Measurements from ENCODE around the gene UHRF2. TPM values are rescaled to one million over a fixed set of nuclear protein-coding genes. Genes with fewer than 3 reads are reported as not detected.
A peak's percentile ranks its signal among the peaks of the same experiment; 100 is the strongest.

Gene UHRF2
- total RNA-seq, 1 donor from 2014 or later: 55.5 TPM

DNA sequence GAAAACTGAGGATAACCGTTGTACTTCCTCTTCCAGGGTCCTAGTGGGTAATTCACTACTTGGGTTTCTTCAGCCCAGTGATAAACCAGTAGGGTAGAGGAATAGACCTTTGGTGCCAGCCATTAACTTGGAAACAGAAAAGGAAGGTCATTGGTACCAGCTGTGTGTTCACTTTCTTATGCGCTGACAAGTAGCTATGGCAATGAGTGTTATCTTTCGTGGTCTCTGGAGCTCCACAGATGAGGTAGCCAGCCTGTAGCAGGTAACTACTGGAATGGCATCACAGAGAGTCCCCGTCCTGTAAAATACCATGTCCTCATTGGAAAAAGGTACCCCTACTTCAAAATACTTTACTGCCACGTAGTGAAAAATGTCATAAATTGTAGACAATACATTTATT is 2.3 kb downstream of the UHRF2 start:
- no peak overlapping the region for H3K27ac Mint-ChIP-seq (ENCODE audit: unreplicated experiment)
- no peaks in the 10 kb centered on the region for H3K9me3 Mint-ChIP-seq (ENCODE audit: unreplicated experiment)
- H3K4me3 Mint-ChIP-seq (ENCODE audit: unreplicated experiment): peak overlapping the region; percentile 92
- no peak for DNase-seq (ENCODE audit: low spot score)
- H3K27me3 Mint-ChIP-seq (ENCODE audit: unreplicated experiment): peaks cover 15% of the 10 kb centered on the region
- H3K36me3 Mint-ChIP-seq (ENCODE audit: low read depth, unreplicated experiment): peaks cover 4% of the 10 kb centered on the region
- peaks cover 31% of the 10 kb centered on the region for H3K4me1 Mint-ChIP-seq (ENCODE audit: unreplicated experiment)
- TF ChIP-seq, protein P1, sequence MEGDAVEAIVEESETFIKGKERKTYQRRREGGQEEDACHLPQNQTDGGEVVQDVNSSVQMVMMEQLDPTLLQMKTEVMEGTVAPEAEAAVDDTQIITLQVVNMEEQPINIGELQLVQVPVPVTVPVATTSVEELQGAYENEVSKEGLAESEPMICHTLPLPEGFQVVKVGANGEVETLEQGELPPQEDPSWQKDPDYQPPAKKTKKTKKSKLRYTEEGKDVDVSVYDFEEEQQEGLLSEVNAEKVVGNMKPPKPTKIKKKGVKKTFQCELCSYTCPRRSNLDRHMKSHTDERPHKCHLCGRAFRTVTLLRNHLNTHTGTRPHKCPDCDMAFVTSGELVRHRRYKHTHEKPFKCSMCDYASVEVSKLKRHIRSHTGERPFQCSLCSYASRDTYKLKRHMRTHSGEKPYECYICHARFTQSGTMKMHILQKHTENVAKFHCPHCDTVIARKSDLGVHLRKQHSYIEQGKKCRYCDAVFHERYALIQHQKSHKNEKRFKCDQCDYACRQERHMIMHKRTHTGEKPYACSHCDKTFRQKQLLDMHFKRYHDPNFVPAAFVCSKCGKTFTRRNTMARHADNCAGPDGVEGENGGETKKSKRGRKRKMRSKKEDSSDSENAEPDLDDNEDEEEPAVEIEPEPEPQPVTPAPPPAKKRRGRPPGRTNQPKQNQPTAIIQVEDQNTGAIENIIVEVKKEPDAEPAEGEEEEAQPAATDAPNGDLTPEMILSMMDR (IDR thresholded peaks at IDR 0.05; ENCODE audit: unreplicated experiment): no peak

DNA sequence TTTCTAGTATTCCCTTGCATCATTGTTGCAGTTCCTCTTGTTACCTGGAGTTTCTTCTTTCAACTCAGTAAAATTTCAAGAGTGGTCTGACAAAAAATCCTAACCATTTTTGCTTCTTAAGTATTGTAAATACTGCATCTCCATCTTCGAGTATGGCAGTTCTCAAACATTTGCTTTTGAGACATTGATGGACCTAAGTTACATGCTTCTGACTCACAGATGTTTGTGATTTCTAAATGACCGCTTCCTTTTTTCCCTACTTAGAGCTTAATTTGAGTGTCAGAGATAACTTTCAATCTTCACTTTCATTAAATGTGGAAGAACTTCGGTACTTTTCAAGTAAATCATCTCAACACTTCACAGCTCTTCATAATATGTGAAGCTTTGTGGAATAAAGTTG is 4.2 kb downstream of the UHRF2 start:
- Mint-ChIP-seq H3K36me3 (ENCODE audit: low read depth, unreplicated experiment) (peaks cover 10% of the 10 kb centered on the region), H3K27me3 (ENCODE audit: unreplicated experiment) (peaks cover 9% of the 10 kb centered on the region), H3K9me3 (ENCODE audit: unreplicated experiment) (no peaks in the 10 kb centered on the region), H3K4me3 (ENCODE audit: unreplicated experiment) (no peak overlapping the region), H3K27ac (ENCODE audit: unreplicated experiment) (no peak overlapping the region), H3K4me1 (ENCODE audit: unreplicated experiment) (peaks cover 29% of the 10 kb centered on the region)
- no peak for DNase-seq (ENCODE audit: low spot score)
- TF ChIP-seq, protein P1 (IDR thresholded peaks at IDR 0.05; ENCODE audit: unreplicated experiment): no peak

DNA sequence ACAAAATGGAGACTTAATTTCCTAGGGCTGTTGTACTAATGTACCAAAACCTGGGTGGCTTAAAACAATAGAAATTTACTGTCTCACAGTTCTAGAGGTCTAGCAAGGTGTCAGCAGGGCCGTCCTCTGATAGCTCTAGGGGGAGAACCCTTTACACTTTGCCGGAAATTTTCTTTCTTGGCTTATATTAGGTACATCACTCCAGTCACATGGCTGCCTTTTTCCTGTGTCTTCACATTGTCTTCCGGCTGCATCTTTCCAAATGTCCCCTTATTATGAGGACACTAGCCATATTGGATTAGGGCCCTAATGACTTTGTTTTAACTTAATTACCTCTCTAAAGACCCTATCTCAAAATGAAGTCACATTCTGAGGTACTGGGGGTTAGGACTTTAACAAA is 5.8 kb downstream of the UHRF2 start:
- TF ChIP-seq, protein P1 (IDR thresholded peaks at IDR 0.05; ENCODE audit: unreplicated experiment): no peak
- Mint-ChIP-seq H3K4me3 (ENCODE audit: unreplicated experiment) (no peak overlapping the region), H3K36me3 (ENCODE audit: low read depth, unreplicated experiment) (peaks cover 11% of the 10 kb centered on the region), H3K27me3 (ENCODE audit: unreplicated experiment) (peaks cover 9% of the 10 kb centered on the region), H3K9me3 (ENCODE audit: unreplicated experiment) (no peaks in the 10 kb centered on the region), H3K4me1 (ENCODE audit: unreplicated experiment) (peaks cover 29% of the 10 kb centered on the region), H3K27ac (ENCODE audit: unreplicated experiment) (no peak overlapping the region)
- no peak for DNase-seq (ENCODE audit: low spot score)

DNA sequence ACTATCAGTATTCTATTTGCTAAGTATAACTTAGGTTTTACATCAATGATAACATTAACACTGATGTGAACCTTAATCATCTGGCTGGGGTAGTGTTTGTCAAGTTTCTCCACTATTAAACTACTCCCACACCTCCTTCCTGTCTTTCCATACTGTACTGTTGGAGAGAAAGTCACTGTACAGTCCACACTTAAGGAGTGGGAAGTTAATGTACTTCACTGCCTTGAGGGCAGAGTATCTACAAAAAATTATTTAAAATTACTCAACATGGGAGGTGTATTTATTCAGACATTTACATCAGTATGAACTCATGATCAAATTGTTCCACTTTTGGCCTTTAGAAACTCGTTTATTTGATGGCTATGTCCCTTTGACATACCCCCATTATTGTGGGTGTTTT is 11.9 kb downstream of the UHRF2 start:
- Mint-ChIP-seq H3K36me3 (ENCODE audit: low read depth, unreplicated experiment) (peaks cover 10% of the 10 kb centered on the region), H3K4me3 (ENCODE audit: unreplicated experiment) (no peak overlapping the region), H3K27me3 (ENCODE audit: unreplicated experiment) (peaks cover 2% of the 10 kb centered on the region), H3K27ac (ENCODE audit: unreplicated experiment) (peak overlapping the region; percentile 90), H3K9me3 (ENCODE audit: unreplicated experiment) (no peaks in the 10 kb centered on the region), H3K4me1 (ENCODE audit: unreplicated experiment) (peaks cover 21% of the 10 kb centered on the region)
- DNase-seq (ENCODE audit: low spot score): no peak
- TF ChIP-seq, protein P1 (IDR thresholded peaks at IDR 0.05; ENCODE audit: unreplicated experiment): no peak

DNA sequence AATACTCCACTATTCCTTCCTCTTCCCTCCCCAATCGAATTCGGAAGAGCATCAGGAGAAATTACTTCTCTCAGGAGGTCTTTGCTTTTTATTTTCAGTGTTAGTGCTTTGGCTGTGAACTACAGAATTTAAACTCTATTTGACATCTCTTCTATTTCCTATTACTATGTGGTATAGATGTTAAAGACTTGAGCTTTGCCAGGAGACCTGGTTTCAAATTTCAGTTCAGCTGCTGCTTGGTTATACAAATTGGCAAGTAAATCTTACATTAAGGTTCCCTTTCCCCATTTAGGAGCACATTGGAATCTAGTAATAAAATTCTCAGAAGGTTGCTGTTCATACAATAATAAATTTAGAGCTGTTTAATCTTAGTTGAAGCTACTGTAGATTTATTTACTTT is 13.1 kb downstream of the UHRF2 start:
- Mint-ChIP-seq H3K4me1 (ENCODE audit: unreplicated experiment) (peaks cover 29% of the 10 kb centered on the region), H3K36me3 (ENCODE audit: low read depth, unreplicated experiment) (peaks cover 10% of the 10 kb centered on the region), H3K27ac (ENCODE audit: unreplicated experiment) (peak overlapping the region; percentile 55), H3K9me3 (ENCODE audit: unreplicated experiment) (no peaks in the 10 kb centered on the region), H3K27me3 (ENCODE audit: unreplicated experiment) (peaks cover 2% of the 10 kb centered on the region), H3K4me3 (ENCODE audit: unreplicated experiment) (no peak overlapping the region)
- TF ChIP-seq, protein P1 (IDR thresholded peaks at IDR 0.05; ENCODE audit: unreplicated experiment): no peak
- no peak for DNase-seq (ENCODE audit: low spot score)

Measured in endothelial cell (in vitro differentiated cells).